ENCODE data around the gene LSAMP. TPM values are rescaled to one million over a fixed set of nuclear protein-coding genes. Genes with fewer than 3 reads are reported as not detected.

The LSAMP gene
- total RNA-seq, 1 experiment from 2014 or later, result 0.90 TPM

- WGBS (ENCODE audit: extremely low coverage, insufficient read length, low lambda C conversion rate), result no CpG with 5 or more reads among the region's 6 CpGs
These were observed 678.5 kb downstream of the LSAMP start for GRCh38 chr3:115766587-115767482.

More at GRCh38 chr3:115766587-115767482, 678.5 kb downstream of the LSAMP start:
- Histone ChIP-seq H3K4me1 (ENCODE audit: insufficient read depth, low read length) (no peaks in the 10 kb centered on the region), H3K23ac (ENCODE audit: insufficient read length, low read depth, low read length) (no peak overlapping the region), H2BK20ac (ENCODE audit: low read depth, low read length, poor library complexity, severe bottlenecking) (no peak overlapping the region), H2BK15ac (ENCODE audit: low read depth, low read length) (no peak overlapping the region), H2AFZ (ENCODE audit: low read length) (no peak overlapping the region), H3K23me2 (ENCODE audit: insufficient read length, low read depth, low read length, poor library complexity, severe bottlenecking) (no peaks in the 10 kb centered on the region), H3K27ac (ENCODE audit: insufficient read length, low read depth, low read length) (no peak overlapping the region), H2BK12ac (ENCODE audit: insufficient read length, low read depth, low read length) (no peak overlapping the region), H3K79me2 (ENCODE audit: insufficient read depth, low read length) (no peaks in the 10 kb centered on the region), H2BK120ac (ENCODE audit: low read depth, low read length, poor library complexity, severe bottlenecking) (no peak overlapping the region), H3K18ac (ENCODE audit: insufficient read length, low read depth, low read length) (no peak overlapping the region), H3T11ph (ENCODE audit: low read length) (no peak overlapping the region), H3K4ac (ENCODE audit: low read depth, low read length) (no peak overlapping the region), H3K79me1 (ENCODE audit: insufficient read depth, low read depth, low read length, poor library complexity, severe bottlenecking) (no peaks in the 10 kb centered on the region), H2AK5ac (ENCODE audit: insufficient read length, low read length) (no peak overlapping the region), H3K14ac (ENCODE audit: insufficient read depth, low read length) (no peak overlapping the region), H3K56ac (ENCODE audit: insufficient read length, low read depth, low read length) (no peak overlapping the region), H2BK5ac (ENCODE audit: insufficient read length, low read length) (no peak overlapping the region), H4K5ac (ENCODE audit: insufficient read length, low read depth, low read length) (no peak overlapping the region), H3K4me2 (ENCODE audit: insufficient read depth, insufficient read length, low read length) (no peak overlapping the region), H3K9ac (ENCODE audit: extremely low read depth, insufficient read length, low read length) (no peak overlapping the region), H4K20me1 (ENCODE audit: control insufficient read depth, insufficient read depth, insufficient read length) (no peaks in the 10 kb centered on the region), H3K27me3 (ENCODE audit: insufficient read depth, low read length) (no peaks in the 10 kb centered on the region), H4K91ac (ENCODE audit: insufficient read length, low read depth, low read length) (no peak overlapping the region), H4K8ac (replicated peaks; ENCODE audit: insufficient read length, low read depth, low read length) (no peak overlapping the region), H3K9me3 (ENCODE audit: control insufficient read depth, low read depth, low read length) (no peaks in the 10 kb centered on the region)
- H3K27me3 Mint-ChIP-seq (ENCODE audit: low read depth), result no peaks in the 10 kb centered on the region
- H3K4me3 Mint-ChIP-seq, result no peak overlapping the region
- DNase-seq, result no peak
- no peaks in the 10 kb centered on the region for H3K36me3 Mint-ChIP-seq (ENCODE audit: insufficient read depth in 1 of 3, low read depth in 3 of 3)
- peak overlapping the region in 2 of 3 experiments; percentile 59 to 62; a peak in 4 of 7 replicates for H3K27ac Mint-ChIP-seq
- no peaks in the 10 kb centered on the region for H3K9me3 Mint-ChIP-seq
- H3K4me1 Mint-ChIP-seq, result peaks cover 16 to 23% of the 10 kb centered on the region in 2 experiments
- no peak for TF ChIP-seq CTCF (conservative IDR thresholded peaks at IDR 0.05)
